ENCODE data around the gene SREBF1.
A peak's percentile ranks its signal among the peaks of the same experiment; 100 is the strongest.

The SREBF1 gene

DNA sequence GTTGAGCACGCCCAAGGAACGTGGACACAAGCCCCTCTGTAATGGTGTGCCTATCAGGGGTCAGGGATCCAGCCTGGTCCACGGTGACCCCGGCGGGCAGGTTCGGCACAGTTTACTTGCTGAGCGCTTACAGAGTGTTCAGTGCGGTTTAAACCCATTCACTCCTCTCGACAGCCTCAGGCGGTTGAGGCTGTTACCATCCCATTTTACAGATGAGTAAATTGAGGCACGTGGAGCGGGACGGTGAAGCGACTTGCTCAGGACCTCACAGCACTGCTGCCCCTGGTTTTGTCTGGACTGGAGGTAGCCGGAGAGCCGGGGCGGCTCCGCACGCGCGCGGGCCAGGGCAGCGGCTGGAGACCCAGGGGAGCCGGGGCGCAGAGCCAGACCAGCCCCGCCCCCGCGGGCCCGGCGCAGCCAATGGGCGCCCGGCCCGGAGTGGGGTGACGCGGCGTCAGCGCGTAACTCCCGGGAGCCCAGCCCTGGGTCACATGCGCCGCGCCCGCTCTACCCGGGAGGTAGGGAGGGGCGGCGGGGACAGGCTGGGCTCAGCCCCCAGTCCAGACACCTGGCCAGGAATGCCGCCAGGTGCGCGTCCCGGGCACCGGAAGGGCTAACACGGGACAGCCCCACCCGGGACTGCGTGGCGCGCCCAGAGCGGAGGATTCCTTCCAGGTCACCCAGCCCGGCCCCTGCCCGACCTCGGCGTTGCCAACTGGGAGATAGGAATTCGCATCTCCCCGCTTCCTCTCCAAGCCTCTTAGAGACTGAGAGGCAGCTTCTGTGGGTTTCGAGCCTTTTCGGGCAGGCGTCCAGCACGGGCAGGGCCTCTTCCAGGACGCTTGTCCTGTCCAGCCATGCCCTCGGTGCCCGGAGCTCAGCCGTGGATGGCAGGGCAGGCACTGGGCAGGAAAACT lies 3.3 kb upstream of the SREBF1 start:
- FAIRE-seq: no peak

DNA sequence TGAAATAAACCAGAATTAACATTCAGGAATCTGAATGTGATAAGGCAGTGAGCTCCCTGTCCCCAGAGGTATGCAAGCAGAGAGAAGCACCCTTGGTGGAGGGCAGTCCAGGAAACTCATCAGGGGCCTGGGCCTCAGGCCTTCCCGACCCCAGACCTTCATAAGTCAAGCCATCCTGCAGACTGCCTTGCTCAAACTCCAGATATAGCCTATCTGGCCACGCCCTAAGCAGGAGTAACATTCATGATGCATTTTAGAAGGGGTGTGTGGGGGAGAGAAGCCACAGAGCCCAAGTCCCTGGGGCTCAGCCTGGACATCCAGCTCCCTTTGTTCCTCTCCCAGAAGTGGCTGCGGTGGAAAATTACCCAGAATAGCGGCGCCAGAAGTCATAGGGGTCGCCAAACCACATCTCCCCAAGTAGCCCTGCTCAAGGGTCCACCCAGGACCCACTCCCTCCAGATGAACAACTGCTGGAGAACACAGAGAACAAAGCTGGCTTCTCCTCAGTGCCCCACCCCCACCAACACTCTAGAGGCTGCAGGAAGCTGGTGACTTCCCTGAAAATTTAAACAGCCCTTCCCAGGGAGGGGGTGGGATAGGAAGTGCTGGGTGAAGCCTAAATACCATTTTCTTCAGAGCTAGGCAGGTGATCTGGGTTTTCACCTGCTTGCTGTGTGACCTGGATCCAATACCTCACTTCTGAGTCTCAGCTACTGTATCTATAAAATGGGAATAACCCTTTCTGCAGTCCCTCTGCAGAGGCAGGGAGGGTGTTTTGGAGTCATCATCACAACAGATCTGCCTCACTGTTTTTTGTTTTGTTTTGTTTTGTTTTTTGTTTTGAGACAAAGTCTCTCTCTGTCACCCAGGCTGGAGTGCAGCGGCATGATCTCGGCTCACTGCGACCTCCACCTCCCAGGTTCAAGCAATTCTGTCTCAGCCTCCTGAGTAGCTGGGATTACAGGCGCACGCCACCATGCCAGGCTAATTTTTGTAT lies 1.5 kb upstream of the SREBF1 start:
- FAIRE-seq: no peak

DNA sequence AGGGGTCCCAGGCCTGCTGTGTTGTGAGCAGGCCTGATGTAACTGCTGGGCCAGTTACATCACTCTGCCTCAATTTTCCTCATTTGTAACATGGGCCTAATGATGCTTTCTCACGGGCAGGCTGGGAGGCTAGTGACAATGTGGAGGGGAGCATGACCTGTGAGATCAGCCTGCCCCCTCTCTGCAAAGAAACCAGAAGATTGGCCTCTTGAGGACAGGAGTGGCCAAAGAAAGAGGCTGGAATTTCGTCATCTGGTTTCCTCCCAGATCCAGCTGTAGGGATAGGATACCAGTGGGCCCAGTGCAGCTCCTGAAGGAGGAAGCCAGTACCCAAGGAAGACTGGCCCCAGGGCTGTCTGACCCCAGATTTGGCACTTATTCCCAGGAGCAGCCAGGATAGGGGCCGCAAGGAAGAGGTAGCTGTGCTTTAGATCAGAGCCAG lies 615 bp upstream of the SREBF1 start:
- FAIRE-seq: no peak

DNA sequence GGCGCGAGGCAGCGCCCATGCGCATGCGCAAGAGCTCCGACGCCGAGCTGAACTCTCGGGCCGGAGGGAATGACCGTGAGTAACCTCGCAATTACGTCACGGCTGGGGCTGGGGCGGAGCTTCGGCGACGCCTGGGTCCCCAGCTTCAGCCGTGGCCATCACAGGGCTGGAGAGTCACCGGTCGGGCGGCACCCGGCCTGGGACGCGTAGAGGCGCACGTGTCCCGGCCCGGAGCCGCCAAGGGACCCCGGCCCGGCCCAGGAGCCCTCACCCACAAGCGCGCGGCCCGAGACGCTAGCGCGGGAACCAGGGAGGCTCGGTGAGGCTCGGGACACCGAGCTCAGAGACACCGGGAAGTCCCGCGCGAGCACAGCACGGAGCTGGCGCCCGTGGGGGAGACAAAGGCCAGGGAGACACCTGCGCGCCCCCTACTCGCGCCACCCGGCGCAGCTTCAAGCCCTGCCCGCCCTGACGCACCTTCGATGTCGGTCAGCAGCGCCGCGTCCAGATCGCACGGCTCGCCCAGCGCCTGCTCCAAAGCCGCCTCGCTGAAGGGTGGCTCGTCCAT lies 452 bp downstream of the SREBF1 start:
- peak; percentile 41 for FAIRE-seq

DNA sequence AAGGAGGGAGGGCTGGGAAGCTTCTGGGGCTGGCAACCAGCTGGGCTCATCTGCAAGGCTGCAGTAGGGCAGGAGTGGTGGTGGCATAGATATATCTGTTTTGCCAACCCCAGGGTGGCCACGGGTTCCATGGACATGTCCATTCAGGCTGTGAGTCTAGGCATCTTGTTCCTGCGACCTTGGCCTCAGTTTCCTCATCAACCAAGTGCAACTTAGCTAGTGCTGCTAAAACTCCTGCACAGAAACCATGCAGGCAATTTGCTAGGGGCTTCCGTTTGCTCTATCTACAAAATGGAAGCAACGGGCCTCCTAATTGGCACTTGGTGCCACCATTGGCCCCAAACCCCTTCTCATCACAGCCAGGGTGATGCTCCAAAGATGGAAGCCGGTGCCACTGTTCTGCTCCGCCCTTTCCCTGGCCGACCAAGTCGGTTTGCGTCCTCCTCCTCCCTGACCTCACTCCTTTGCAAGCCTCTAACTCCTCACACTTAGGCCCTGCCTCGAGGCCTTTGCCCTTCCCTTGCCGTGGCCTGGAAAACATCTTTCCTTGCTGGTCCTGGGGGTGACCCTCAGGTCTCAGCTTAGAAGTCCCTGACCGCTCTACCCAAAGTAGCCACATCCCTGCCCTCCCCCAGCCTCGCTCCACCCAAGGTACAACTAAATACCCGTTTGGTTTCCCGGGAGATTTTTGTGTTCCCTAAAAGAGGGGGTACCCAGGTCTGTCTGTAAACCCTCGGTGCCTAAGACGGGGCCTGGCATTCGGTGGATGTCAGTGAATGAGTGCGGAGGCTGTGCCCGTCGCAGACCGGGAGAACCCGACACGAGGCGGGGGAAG lies 1.2 kb downstream of the SREBF1 start:
- FAIRE-seq: no peak

DNA sequence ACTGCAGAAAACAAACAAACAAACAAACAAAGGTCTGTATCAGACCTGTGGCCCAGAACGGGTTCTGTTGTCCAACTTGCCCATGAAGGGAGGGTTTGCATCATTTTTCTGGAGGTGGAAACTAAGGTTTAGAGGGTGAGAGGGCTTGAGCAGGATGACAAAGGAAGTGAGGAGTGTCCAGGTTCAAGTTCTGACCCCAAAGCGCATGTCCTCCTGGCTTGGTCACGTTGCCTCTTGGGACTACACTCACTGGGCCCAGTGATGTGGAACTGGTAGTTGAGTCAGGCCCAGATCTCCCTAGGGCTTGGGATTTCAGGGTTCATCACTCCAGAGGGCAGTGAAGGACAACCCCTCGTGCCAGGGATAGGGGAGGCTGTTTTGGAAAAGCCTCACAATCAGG lies 1.8 kb downstream of the SREBF1 start:
- no peak for FAIRE-seq

DNA sequence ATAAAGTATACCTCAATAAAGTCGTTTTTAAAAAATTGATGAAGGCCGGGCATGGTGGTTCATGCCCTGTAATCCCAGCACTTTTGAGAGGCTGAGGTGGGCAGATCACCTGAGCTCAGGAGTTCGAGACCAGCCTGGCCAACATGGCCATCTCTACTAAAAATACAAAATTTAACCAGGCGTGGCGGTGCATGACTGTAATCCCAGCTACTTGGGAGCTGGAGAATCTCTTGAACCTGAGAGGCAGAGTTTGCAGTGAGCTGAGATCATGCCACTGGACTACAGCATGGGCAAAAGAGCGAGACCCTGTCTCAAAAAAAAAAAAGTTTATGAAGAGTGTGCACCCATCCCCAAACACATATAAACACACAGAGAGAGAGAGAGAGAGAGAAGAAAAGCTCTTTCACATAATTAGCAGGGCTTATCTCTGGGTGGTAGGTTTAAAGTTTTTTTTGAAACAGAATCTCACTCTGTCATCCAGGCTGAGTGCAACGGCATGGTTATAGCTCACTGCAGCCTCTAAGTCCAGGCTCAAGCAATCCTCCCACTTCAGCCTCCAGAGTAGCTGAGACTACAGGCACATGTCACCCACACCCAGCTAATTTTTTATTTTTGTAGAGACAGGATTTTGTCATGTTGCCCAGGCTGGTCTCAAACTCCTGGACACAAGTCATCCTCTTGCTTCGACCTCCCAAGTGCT lies 3.0 kb downstream of the SREBF1 start:
- no peak for FAIRE-seq

DNA sequence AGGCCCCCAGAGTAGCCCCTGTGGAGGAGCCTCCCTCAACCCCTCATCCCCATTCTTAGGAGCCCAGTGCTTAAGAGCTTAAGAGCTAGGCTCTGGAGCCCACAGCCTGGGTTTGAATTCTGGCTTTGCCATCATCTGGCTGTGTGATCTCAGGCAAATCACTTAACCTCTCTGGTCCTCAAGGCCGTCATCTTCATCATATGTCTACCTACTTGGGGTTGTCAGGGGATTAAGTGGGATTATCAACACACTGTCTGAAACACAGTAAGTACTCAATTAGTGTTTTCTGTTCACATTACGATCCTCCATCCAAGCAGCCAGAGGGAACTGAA lies 4.8 kb downstream of the SREBF1 start:
- FAIRE-seq: no peak

DNA sequence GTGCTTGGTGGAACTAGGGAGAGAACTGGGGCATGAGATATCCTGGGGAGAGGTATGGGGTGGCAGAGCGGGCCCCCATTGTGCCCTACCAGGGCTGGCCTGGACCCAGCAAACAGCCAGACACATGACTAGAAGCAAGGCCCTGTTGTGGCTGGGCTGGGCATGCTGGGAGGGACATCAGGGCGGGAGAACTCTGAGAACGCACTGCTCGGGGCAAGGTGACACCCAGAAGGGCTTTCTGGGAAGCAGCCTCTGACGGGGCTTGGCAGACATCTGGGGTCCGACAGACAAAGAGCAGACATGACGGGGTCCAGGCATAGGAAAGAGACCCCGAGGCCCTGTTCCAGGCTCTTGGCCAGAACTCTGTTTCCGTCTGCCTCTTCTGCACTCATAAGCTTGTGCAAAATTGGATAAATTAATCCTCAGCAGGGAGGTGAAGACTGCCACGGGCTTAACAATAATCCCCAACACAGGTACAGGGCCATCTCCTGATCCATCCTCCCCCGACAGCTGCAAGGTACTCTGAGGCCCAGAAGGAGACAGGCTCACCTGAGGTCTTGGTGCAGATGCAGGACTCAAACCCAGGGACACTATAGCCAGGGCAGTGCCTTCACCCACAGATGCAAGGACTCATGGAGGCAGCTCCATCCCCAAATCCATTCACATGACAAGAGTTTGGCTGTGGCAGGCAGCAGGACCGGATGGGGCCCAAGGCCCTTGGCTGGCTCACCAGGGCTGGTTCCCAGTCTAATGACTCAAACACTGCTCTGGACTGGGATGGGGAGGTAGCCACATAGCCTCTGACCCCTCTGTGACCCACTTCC lies 5.4 kb downstream of the SREBF1 start:
- FAIRE-seq: no peak

DNA sequence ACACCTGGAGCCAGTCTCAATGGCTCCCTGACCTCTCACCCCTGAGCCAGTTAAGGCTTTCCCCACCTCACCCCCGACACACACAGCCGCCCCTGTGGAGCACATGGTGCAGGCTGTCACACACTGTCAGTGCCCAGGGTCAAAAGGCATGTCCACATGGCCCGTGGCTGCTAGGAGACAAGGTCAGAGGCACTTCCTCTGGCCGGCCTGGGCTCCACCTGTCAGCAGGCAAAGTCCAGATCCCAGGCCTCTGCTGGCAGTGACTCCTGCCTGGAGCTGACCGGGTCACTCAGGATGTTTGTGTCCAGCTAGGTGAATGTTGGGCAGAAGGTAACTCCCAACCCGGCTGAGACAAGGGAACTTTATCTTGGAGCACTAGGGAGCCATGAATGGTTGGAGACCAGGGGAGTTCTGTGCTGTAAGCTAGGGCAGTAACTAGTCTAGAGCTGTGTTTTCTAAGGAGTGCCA lies 6.0 kb downstream of the SREBF1 start:
- FAIRE-seq: no peak

DNA sequence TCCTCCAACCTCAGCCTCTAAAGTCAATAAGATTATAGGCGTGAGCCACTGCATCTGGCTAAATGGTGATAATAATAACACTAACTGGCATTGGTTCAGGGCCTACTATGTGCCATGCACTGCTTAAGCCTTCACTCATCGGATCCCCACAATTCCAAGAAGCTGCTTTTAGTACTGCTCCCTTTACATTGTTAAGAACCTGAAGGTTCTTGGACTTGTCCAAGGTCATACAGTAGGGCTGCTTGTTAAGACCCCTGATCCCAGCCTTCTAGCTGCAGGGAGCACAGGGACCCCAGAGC lies 6.6 kb downstream of the SREBF1 start:
- FAIRE-seq: no peak

DNA sequence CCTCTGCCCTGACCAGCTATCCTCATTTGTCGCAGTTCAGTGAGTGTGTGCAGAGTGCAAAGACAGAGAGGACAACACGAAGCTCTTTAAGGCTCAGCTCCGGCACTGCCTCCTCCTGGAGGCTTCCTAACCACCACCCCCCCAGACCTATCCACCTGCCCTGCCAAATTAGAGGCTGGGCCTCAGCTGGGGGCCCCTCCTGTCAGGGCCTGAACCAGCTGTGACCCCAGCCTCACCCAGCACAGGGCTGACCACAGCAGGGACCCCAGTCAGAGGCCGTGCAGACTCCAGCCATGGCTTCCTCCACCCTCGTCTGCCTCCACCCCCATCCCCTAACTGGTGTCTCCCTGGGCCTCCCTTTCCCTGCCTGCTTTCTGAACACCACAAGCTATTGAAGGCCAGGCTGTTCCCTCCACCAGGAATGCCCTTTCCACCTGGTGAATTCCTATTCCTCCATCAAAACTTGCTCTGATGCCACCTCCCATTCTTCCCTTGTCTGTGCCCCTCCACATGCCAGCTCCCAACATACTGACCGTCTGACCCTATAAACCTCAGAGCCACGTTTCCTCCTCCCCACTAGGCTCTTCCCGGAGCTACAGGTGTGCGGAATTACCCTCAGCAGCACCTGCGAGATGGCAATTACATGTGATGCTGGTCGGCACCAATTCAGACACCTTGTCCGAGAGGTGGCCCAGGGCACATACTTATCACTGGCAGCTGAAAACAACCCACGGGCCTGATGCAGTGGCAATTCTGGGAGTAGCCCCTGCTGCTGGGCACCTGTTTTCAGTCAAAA lies 8.8 kb downstream of the SREBF1 start:
- FAIRE-seq: no peak

DNA sequence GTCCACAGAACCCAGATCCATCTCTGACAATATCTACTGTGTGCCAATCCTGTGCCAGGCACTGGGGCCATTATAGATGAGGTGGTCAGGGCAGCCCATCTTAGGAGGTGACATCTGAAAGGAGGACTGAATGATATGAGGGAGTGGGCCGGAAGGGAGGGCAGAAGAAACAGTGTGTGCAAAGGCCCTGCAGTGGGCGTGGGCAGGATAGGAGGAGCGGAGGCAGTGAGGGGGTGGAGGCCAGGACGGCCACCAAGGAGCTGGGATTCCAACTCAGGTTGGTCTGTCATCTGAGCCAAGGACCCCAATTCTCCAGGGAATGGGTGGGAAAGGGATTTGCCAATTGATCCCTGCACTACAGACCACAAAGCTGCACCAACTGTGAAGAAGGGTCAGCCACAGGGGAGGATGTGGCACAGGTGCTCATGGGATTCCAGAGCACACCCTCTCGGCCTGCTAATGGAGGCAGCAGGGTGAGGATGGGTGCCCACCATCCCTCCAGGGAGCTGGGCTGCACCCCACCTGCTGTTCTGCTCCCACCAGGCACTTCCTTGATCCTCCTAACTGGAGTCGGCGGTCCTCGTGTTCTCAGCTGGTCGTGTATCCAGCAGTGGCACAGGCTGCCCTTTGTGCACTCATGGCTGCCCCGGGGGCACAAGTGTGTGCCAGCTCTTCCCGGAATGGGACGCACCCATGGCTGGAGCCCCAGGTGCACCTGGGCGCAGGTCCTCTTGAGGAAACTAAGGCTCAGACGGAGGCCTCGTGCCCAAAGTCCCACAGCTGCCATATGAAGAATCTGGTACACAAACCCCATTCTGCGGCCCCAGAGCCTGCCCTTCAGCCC lies 9.6 kb downstream of the SREBF1 start:
- no peak for FAIRE-seq

DNA sequence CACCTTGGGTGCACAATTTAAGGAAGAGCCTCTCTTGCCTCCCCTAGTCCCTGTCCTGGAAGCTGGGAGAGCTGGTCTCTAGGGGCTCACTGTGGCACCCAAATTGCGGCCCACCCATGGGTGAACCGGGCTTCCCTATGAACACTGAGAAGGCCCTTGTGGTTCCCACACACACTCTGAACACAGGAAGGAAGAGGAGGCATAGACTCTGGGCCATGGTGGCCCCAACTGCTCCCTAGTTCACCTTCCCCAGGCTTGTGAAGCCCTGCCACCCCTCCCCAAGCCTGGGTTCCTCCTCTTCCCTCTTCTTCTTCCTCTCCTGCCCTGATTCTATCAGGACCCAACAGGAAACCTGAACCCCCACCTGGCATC lies 10.5 kb downstream of the SREBF1 start:
- FAIRE-seq: no peak

DNA sequence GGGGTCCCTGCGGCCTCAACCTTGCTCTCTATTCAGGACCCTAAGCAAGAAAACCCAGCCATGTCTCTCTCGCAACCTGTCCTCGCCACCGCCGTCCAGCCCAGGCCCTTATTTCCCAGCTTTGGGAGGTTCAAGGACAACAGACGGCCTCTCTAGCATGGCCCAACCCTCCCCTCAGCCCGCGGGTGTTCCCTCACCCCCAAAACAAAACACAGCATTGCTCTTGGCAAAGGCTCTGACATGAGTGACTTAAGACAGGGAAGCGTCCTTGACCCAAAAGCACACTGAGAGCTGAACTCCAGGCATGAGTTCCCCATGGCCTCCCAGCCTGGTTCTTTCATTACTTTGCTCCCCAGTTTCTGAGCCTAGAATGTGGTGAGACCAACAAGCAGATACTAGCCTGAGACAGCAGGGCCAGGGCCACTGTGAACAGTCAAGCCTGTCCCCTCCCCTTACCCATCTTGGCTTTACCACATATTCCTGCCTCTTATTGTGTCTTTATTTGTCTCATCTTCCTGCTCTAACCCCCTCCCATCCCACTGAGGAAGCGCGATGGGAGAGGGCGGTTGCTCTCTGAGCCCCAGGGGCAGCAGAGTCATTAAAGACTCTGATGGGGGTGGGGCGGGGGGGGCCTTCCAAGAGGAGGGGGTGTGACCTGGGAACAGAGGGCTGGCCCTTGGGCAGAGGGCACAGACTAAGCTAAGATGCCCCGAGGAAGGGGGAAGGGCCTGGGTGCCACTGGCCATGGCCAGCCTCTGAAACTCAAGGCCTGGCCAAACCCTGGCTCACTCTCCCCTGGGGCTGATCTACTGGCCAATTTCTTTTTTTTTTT lies 11.8 kb downstream of the SREBF1 start:
- no peak for FAIRE-seq

DNA sequence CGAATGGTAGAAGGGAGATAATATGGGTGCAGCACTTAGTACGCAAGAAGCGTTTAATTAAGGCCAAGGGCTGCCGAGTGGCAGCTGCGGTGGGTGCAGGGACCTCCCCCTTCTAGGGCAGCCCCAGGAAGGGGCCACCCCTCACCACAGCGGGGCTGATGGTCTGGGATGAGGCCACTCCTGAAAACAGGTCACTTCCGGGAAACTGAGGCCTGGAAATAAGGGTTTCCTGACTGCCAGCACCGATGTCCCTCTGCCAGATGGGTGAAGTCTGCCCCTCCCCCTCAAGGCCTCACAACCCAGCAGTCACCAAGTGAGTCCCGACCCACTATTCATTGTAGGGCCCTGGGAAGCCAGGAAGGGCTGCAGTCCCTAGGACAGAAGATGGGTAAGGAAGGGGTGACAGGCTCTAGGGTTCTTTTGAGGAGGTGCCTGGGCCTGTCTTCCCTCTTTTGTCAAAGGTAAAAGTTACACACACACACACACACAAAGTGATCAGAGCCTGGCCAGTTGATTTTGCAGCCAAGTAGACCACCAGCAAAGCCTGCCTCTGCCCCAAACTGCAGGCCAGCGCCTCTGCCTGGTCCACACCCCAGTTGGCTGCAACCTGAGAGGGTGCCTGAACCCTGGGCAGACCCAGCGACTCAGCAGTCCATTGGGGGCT lies 12.5 kb downstream of the SREBF1 start:
- no peak for FAIRE-seq

DNA sequence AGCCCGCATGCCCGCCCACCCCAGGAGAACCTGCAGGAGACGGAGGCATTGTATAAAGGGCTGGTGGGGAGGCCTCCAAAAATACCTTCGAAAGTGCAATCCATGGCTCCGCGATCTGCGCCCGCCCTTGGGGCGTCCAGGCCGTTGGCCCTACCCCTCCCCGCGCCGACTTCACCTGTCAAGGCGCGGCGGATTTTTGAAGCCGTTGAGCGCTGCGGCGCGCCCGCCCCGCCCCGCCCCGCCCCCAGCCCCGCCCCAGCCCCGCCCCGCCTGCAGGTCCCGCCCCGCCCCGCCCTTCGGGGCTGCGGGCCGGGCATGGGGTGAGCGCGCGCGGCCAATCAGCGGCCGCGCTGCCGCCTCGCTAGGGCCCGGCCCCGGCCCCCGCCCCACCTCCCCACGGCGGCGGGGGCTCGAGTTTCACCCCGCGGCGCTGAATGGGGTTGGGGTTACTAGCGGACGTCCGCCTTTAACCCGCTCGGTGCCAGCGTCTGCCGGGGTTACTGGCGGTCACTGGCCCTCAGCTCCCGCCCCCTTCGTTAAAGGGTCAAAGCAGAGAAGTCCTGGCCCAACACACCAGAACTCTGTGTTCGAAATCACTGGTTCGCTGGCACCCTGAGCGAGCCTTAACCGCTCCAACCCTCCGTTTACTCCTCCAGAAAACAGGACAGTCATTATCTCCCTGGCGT lies 13.2 kb downstream of the SREBF1 start:
- no peak for FAIRE-seq
